Testis (tissue), 3 donors: Measurements from ENCODE around the gene FCN3. TPM values are rescaled to one million over a fixed set of nuclear protein-coding genes. Genes with fewer than 3 reads are reported as not detected.
A peak's percentile ranks its signal among the peaks of the same experiment; 100 is the strongest.

Experiments
- DNase-seq: peaks from one replicate; pipeline ENCODE4 v3.0.0-alpha.2; 2019
- H3K27ac ChIP-seq, 2 donors: fragments of 200-600 bp; sonication (generic); one replicate each; pipeline ENCODE4 v1.5.1; 2019
- H3K27me3 ChIP-seq: fragments of 200-600 bp; sonication (generic); one replicate; pipeline ENCODE4 v1.5.1; 2019
- H3K36me3 ChIP-seq: fragments of 200-600 bp; sonication (generic); one replicate; pipeline ENCODE4 v1.5.1; 2017; ENCODE audit warnings: low read depth; ENCODE audit errors: missing control alignments
- H3K4me1 ChIP-seq: fragments of 200-600 bp; sonication (generic); one replicate; pipeline ENCODE4 v1.5.1; 2019
- H3K4me3 ChIP-seq, 2 donors: fragments of 200-600 bp; sonication (generic); one replicate each; pipeline ENCODE4 v1.5.1; 2017 to 2019
- H3K9me3 ChIP-seq: fragments of 200-600 bp; sonication (generic); one replicate; pipeline ENCODE4 v1.5.1; 2017
- POLR2A ChIP-seq: fragments of 450-650 bp; IDR thresholded peaks from one replicate; pipeline ENCODE4 v1.6.1; 2017; ENCODE audit warnings: antibody characterized with exemption, mild to moderate bottlenecking, moderate library complexity
- WGBS, 2 donors: methylation state at CpG; one replicate each; pipeline ENCODE4 v1.1.5; 2018; 5-methylcytosine and 5-hydroxymethylcytosine counted together
- intact Hi-C: fragments of 100-400 bp; cut with DNase I; formaldehyde crosslinking; loops from one replicate; pipeline ENCODE4 v1.15.1; 2023; ENCODE audit warnings: low total_unique reads
- polyA plus RNA-seq: library from polyadenylated mRNA; stranded (reverse); fragments of 350-450 nt; fragmentation: Illumina TruSeq; extraction: RNeasy Lipid Tissue Mini Kit (QIAGEN cat#74804); gene quantifications from one replicate; pipeline ENCODE4 v1.2.3, GENCODE V29; 2014; ENCODE audit warnings: low read depth, low replicate concordance; ENCODE audit not compliant: insufficient read depth
- total RNA-seq, 2 donors: library from RNA; depleted of rRNA; stranded (reverse); fragments of >200 nt; gene quantifications; one replicate each; pipeline ENCODE4 v1.2.3, GENCODE V29; 2016
- TF ChIP-seq, protein P1 (sequence below), 3 experiments: fragments of 450-650 bp in 2 of 3; fragments of 200-600 bp in 1 of 3; sonication (generic) in 1 of 3; IDR thresholded peaks; one replicate each; pipeline ENCODE4 v1.5.1; 2016 to 2019; ENCODE audit warnings: antibody characterized with exemption in 3 of 3, mild to moderate bottlenecking in 2 of 3, moderate library complexity in 1 of 3

Gene FCN3
- total and polyA plus RNA-seq, 3 donors from 2014 or later = 0.54 to 6.9 (median 3.6) TPM

DNA sequence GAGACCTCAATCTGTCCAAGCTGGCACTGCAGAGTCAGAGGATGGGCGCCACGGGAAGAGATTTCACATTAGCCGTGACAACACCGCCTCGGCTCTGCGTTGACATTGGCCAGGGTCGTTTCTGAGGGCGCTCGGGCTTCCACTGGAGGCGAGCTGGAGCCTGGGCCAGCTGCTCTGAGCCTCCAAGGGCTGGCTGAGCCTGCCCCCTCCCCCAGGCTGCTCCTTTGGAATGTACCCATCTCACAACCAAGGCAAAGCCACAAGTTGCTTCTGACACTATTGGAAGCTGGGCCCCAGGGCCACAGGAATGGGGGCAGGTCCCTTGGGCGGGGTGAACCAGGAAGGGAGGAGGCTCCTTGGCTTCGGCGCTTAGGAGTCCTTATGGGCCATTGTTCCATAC lies 30.4 kb upstream of the FCN3 start:
- no peak for DNase-seq
- 56% methylated on average over 11 to 13 of the region's 13 CpGs for WGBS, 2 donors
- intact Hi-C loops = no loop called here
- no peak overlapping the region for H3K4me3 ChIP-seq
- peaks cover 31% of the 10 kb centered on the region for H3K4me1 ChIP-seq
- TF ChIP-seq, protein P1, sequence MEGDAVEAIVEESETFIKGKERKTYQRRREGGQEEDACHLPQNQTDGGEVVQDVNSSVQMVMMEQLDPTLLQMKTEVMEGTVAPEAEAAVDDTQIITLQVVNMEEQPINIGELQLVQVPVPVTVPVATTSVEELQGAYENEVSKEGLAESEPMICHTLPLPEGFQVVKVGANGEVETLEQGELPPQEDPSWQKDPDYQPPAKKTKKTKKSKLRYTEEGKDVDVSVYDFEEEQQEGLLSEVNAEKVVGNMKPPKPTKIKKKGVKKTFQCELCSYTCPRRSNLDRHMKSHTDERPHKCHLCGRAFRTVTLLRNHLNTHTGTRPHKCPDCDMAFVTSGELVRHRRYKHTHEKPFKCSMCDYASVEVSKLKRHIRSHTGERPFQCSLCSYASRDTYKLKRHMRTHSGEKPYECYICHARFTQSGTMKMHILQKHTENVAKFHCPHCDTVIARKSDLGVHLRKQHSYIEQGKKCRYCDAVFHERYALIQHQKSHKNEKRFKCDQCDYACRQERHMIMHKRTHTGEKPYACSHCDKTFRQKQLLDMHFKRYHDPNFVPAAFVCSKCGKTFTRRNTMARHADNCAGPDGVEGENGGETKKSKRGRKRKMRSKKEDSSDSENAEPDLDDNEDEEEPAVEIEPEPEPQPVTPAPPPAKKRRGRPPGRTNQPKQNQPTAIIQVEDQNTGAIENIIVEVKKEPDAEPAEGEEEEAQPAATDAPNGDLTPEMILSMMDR (IDR thresholded peaks at IDR 0.05) = no peak
- TF ChIP-seq POLR2A = no peak
- H3K9me3 ChIP-seq = no peaks in the 10 kb centered on the region
- no peaks in the 10 kb centered on the region for H3K36me3 ChIP-seq
- H3K27ac ChIP-seq = peak overlapping the region; percentile 33 to 64
- no peaks in the 10 kb centered on the region for H3K27me3 ChIP-seq

DNA sequence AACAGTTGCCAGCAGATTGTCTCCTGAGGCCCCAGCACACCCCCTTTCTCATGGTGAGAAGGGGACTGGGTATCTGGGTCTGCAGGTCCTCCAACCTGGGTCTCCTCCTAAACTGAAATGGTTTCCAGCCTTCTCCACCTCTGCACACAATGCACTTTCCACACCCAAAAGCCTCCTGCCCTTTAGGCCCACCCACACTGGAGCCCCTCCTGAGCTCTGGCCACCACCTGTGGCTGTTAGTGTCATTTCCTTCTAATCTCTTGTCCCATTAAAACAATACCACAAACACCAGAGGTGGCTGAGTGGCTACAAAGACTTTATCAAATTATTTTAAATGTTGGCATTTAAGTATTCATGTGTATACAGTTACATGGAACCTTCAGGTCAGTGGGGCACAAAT lies 29.3 kb upstream of the FCN3 start:
- Histone ChIP-seq H3K27me3 (no peaks in the 10 kb centered on the region), H3K27ac (peak overlapping the region in 1 of 2 donors; percentile 64), H3K36me3 (no peaks in the 10 kb centered on the region), H3K9me3 (no peaks in the 10 kb centered on the region), H3K4me3 (no peak overlapping the region), H3K4me1 (peaks cover 31% of the 10 kb centered on the region)
- no peak for DNase-seq
- intact Hi-C loops = no loop called here
- no peak for TF ChIP-seq POLR2A
- TF ChIP-seq, protein P1 (IDR thresholded peaks at IDR 0.05) = no peak

DNA sequence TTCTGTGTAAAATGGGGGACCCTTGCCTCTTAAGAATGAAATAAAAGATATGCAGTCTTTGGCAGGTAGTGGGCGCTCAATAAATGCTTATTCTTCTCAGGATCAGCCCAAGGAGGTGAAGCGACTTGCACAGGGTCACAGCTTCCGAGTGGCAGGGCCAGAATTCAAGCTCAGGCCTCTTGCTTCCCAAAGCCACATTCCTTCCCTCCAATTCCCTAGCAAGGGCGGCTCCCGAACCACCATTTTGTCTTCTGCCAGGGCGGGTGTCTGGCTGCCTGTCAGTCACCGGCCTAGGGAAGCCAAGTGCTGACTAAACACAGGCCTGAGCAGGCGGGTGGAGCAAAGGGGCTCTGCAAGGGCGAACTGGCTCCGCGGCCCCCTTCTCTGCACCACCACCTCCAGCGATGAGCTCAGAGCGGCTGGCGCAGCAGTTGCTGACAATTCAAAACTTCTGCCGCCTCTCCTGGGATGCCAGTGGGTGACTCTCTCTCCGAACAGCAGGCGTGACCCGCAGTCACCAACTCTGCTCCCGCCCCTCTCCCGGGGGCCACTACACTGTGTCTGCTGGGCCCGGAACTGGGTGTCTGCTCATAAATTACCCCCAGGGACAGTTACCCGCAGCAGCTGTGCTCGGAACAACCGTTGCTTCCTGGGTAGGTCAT lies 28.6 kb upstream of the FCN3 start:
- TF ChIP-seq, protein P1 (IDR thresholded peaks at IDR 0.05) = peak in 1 of 3 experiments; percentile 16
- TF ChIP-seq POLR2A = no peak
- Histone ChIP-seq H3K4me3 (no peak overlapping the region), H3K27ac (peak overlapping the region in 1 of 2 donors; percentile 64), H3K9me3 (no peaks in the 10 kb centered on the region), H3K27me3 (no peaks in the 10 kb centered on the region), H3K4me1 (peaks cover 31% of the 10 kb centered on the region), H3K36me3 (no peaks in the 10 kb centered on the region)
- 51 to 55% methylated on average over 11 to 24 of the region's 24 CpGs for WGBS, 2 donors
- peak; percentile 56 for DNase-seq
- intact Hi-C loops = no loop called here

DNA sequence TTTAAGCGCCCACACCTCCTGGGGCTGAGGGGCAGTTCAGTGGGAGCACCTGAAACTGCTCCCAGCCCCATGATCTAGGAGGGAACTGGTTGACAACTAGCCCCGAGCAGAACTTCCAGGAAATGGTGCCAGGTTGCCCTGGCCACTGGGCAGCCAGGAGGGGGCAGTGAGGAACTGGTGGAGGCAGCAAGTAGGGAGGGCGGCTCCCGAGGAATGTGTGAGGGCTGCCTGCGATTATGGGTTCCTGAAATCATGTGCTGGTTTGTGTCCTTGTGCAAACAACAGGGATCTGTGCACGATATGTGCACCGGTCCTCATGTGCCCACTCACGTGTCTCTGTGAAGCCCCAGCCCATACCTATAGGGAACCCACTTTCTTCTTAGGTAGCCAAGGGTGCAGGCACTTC lies 27.7 kb upstream of the FCN3 start:
- peak; percentile 87 for DNase-seq
- WGBS, 2 donors = 25 to 28% methylated on average over 7 to 8 of the region's 8 CpGs
- no peaks in the 10 kb centered on the region for H3K9me3 ChIP-seq
- peaks cover 31% of the 10 kb centered on the region for H3K4me1 ChIP-seq
- intact Hi-C loops = no loop called here
- no peaks in the 10 kb centered on the region for H3K27me3 ChIP-seq
- peak overlapping the region in 1 of 2 donors; percentile 64 for H3K27ac ChIP-seq
- no peaks in the 10 kb centered on the region for H3K36me3 ChIP-seq
- no peak for TF ChIP-seq POLR2A
- TF ChIP-seq, protein P1 (IDR thresholded peaks at IDR 0.05) = peak; percentile 9 to 72 (median 47)
- no peak overlapping the region for H3K4me3 ChIP-seq

DNA sequence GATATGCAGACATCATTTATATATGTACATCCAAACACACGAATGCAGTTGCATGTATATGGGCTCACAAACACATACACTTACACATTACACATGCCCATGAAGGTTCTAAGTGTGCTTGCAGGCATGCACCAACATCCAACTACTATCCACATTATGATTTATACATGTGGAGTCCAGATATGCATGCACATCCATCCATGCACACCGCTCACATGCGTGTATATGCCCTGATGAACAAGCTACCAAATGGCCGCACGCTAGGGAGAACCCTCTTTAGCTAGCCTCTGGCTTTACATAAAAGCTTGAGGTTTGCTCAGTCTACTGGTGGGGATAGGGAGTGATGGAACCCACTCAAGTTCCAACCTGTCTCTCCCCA lies 26.3 kb upstream of the FCN3 start:
- Histone ChIP-seq H3K4me3 (no peak overlapping the region), H3K9me3 (no peaks in the 10 kb centered on the region), H3K4me1 (peaks cover 22% of the 10 kb centered on the region), H3K27ac (no peak overlapping the region), H3K36me3 (no peaks in the 10 kb centered on the region), H3K27me3 (no peaks in the 10 kb centered on the region)
- no peak for TF ChIP-seq POLR2A
- TF ChIP-seq, protein P1 (IDR thresholded peaks at IDR 0.05) = no peak
- 86 to 88% methylated on average over 2 to 5 of the region's 5 CpGs for WGBS, 2 donors
- no peak for DNase-seq
- intact Hi-C loops = no loop called here
